NOMO-1 treated with DMSO at 0.1 percent for 48 hours (cell line): ENCODE results near the gene IDH3A.

Experiments
- DNase-seq: peaks from one replicate; lab custom pipeline; 2025; ENCODE audit not compliant: unreplicated experiment; lab: John Stamatoyannopoulos, UW

IDH3A gene

GRCh38 chr15:78164010-78164409 lies 14.8 kb downstream of the IDH3A start:
- no peak for DNase-seq

- no peak for DNase-seq
Measured at GRCh38 chr15:78167227-78167888, 18.2 kb downstream of the IDH3A start.

GRCh38 chr15:78168608-78169007 lies 19.4 kb downstream of the IDH3A start:
- DNase-seq = peak; percentile 4

GRCh38 chr15:78170848-78171773 lies 21.9 kb downstream of the IDH3A start:
- DNase-seq = peak; percentile 94

- DNase-seq = no peak
Measured at GRCh38 chr15:78171864-78172472, 22.8 kb downstream of the IDH3A start.

GRCh38 chr15:78174401-78174800 lies 25.2 kb downstream of the IDH3A start:
- no peak for DNase-seq

- DNase-seq = no peak
Measured at GRCh38 chr15:78175330-78175729, 26.2 kb downstream of the IDH3A start.

GRCh38 chr15:78177447-78177873 lies 28.3 kb downstream of the IDH3A start:
- DNase-seq = peak; percentile 18

- DNase-seq = no peak
Measured at GRCh38 chr15:78178064-78178463, 28.9 kb downstream of the IDH3A start.

GRCh38 chr15:78179286-78179840 lies 30.2 kb downstream of the IDH3A start:
- no peak for DNase-seq

GRCh38 chr15:78179906-78180305 lies 30.7 kb downstream of the IDH3A start:
- no peak for DNase-seq

GRCh38 chr15:78182336-78182700 lies 33.2 kb downstream of the IDH3A start:
- no peak for DNase-seq

- DNase-seq = no peak
Measured at GRCh38 chr15:78182821-78183220, 33.7 kb downstream of the IDH3A start.

GRCh38 chr15:78192826-78193594 lies 43.8 kb downstream of the IDH3A start:
- DNase-seq = no peak

- no peak for DNase-seq
Measured at GRCh38 chr15:78193731-78194567, 44.8 kb downstream of the IDH3A start.

GRCh38 chr15:78194568-78194925 lies 45.4 kb downstream of the IDH3A start:
- no peak for DNase-seq

- peak; percentile 24 for DNase-seq
Measured at GRCh38 chr15:78195735-78196201, 46.6 kb downstream of the IDH3A start.

- no peak for DNase-seq
Measured at GRCh38 chr15:78197632-78198031, 48.5 kb downstream of the IDH3A start.

GRCh38 chr15:78200276-78200930 lies 51.2 kb downstream of the IDH3A start:
- DNase-seq = no peak
